Activated CD8-positive, alpha-beta memory T cell treated with anti-CD3 and anti-CD28 coated beads, Interleukin-2, amount 50 U/mL, for 4 hours (primary cell): ENCODE data around the gene MCRIP1.

Experiments used
- DNase-seq: peaks from one replicate; pipeline ENCODE4 v3.0.0-alpha.2; 2020

Gene MCRIP1, protein sequence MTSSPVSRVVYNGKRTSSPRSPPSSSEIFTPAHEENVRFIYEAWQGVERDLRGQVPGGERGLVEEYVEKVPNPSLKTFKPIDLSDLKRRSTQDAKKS

DNA sequence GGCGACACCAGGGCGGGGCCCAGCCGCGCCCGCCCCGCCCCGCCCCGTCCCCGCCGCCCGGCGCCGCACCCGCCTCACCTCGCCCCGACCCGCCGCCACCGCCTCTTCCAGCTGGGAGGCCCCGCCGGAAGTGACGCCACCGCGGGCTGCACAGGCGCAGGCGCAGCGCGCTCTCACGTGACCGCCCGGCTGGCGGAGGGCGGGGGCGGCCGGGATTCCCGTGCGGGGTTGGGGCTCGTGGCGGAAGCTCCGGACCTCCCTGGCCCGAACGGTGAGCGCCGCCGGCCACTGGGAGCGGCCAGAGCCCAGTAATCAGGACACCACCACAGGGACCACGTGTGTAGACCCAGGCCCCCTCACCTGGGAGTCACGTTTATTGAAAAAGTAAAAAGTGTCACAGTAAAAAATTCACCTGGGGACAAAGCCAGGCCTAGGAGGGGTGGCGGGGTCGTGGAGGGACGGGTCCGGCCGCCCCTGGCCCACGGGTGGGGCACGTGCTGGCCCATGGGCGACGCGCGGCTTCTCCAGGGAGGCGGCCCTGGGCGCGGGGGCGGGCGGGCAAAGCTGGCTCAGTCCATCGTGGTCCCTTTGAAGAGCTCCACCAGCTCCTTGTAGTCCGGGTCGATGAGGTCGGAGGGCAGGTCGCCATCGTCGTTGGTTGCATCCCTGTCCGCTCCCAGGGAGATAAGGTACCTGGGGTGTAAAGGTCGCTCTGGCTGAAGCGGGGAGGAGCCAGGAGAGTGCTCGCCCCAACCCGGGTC is at the start of gene MCRIP1:
Gene MCRIP1, minus strand, starts transcription at position 132 of the 761 bp plus-strand sequence. CDS start 8,785 bp downstream, outside the sequence.
- peak; percentile 97 for DNase-seq

DNA sequence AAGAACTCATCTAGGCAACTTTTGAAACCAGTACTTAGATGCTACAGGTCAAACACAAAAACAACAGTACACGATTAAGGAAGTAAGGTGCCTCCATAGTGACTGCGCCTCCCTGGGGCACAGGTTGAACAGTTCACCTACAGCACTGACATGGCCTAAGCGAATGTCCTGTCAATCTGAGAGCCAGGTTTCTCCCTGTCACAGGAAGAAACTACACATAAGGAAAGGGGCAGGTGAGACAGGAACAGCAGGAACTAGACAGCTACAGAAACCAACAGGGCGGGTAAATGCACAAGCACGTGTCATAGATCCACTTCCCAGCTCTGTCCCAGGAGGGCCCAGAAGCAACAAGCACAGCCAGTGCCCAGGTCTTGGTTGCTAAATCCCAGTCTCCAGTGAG is 46.0 kb upstream of the MCRIP1 start:
- no peak for DNase-seq

DNA sequence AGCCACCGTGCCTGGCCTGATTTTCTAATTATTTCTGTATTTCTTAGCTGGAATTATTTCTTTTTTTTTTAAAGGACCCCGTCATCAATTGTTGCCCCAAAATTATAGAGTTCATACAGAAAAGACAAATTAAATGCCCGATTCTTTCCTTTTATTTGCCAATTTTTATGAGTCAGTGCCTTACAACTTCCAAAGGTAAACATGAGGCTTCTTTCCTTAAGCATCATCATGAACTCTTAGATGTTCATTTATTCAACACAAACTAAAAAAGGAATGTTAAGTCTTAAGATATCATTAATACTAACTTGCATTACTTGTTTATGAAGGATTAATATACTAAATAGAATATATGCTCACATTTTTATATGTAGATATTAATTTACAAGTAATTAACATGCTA is 45.2 kb upstream of the MCRIP1 start:
- DNase-seq, result no peak

DNA sequence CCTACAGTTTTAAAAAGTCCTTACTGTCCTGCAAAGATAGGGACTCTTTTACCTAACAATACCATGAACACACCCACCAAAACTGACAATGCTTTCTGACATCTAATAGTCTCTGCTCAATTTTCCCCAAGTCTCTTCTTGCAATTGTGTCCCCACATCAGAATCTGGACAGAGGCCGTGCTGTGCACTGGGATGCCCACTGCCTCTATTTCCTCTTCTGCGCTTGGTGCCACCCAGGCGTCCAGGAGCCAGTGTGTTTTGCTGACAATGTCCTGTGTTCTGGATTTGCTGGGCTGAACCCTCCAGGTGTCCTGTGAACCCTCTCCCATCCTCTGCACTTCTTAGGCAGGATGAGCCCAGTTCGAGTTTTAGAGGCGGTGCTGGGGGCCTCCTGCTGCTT is 44.5 kb upstream of the MCRIP1 start:
- DNase-seq, result no peak

DNA sequence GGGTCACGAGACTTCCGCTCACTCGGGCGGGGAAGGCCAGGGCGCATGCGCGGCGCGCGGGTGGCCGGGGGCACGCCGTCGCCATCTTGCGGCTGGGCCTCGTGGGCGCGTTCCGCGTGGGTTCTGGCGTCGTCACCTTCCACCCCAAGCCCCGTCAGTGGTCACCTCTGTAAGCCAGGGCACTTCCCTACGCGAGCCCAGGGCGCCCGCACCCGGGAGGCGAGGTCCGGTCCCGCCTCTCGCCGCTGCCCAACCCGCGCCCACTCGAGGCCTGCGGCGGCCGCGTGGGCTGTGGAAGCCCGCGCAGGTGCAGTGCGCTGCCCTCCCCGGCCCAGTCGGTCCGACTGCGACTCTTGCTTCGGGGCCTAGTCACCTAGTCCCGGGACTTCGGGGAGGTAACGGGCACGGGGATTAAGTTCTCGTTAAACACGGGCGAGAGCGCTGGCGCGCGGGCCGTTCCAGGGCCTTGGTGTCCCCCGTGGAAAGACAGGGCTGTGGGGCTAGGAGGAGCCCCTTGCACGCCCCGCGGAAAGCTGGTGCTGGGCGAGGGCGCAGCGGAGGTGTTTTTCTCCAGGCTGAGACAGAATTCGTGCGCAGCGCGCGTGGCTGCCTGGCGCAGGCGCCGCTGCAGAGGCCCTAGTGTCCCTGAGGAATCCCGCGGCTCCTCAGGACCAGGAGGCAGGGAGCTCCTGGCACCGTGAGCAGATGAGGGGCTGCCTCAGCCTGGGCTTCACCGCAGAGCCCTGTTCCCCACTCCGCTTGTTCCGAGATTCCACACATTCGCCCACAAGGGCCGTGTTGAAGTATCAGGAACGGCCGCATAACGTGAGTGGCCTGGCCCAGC is 38.5 kb upstream of the MCRIP1 start:
- peak; percentile 97 for DNase-seq

DNA sequence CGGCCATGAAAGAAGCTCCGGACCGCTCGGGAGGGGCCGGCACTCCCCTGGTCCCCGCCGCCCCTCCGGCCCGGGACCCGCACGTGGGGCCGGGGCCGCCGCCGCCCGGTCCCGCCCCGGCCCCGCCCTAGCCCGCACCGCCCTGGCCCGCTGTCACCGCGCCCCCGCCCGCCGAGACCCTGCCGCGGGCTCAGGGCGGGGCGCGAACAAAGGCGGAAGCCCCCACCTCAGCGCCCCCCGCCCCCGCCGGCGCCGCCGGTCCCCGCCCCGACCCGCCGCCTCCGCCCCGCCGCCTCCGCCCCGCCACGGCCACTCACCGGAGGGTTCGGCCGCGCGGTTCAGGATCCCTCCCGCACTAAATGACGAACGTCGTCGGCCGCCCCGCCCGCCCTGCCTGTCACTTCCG is 37.9 kb upstream of the MCRIP1 start, which contains the start of gene ARHGDIA:
Gene ARHGDIA, minus strand, starts transcription at position 357 of the 406 bp plus-strand sequence. CDS start 1,407 bp downstream, outside the sequence.
- DNase-seq, result no peak

DNA sequence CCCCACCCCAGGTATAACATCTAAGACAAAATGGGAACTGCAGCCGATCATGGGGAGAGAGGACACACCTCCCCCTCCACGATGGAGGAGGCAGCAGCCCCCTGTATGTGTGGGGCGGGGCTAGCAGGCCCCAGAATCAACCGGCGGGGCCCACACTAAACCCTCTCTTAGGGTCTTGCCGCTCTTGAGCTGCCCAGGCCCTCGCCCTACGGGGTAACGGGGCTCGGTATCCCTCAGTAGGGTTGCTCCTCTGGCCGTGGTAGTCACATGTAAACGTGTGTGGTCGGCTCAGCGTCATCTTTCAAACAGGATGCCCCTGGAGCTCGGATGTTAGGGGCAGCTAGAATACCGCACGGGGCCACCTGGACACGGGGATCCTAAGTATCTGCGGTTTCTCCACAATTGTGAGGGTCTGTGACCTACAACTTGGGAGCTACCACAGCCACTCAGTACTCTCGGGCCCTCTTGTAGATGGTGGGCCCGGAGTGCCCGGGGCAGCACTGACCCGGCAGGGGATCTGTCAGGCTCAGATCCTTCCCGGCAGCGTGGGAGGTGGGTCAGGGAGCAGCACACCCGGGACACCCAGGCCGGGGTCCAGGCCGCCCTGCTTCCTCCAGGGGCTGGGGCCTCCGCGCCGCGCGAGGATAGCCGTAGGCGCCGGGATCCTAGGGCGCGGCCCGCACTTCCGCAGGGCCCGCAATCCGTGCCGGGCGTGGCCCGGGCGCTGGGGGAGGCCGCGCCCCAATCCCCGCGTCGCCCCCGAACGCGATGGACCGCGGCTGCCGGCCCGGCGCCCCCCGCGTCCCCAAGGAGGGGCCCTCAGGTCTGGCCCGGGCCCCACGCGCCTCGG is 37.3 kb upstream of the MCRIP1 start:
- peak; percentile 41 for DNase-seq

DNA sequence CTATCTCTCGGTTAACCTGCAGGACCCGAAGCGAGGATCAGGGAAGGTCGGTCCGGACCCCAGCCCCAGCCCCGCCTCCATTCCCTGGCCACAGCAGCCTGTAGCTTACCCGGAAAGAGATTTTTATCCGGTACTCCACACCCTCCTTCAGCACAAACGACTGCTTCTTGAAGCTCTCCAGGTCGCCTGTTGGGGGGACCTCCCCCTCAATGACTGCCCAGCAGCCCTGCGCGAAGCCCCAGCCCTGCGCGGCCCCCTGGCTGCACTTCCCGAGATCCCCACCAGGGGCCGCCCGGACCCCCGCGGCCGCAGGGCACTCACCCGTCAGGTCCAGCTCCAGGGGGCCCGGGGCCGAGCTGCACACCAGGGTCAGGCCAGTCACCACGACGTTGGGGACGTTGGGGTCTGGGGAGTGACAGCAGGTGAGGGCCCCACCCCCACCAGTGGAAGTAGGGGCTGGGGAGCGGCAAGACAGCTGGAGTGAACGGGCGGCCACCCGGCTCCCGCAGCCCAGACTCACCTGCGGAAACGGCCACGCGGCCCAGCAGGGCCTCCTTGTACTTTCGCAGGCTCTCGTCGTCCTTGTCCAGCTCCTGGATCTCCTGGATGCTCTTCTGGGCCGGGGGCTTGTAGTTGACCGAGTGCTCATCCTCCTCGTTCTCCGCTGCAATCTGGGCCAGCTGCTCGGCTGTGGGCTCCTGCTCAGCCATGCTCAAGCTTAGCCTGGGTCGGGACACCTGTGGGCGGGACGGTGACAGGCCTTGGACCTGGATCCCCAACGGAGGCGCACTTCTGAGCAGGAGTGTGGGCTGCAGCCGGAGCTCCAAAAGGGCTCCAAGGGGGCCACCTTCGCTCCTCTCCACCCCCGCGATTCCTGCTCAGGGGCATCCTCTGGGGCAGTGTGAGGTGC is 36.4 kb upstream of the MCRIP1 start:
- peak; percentile 46 for DNase-seq

DNA sequence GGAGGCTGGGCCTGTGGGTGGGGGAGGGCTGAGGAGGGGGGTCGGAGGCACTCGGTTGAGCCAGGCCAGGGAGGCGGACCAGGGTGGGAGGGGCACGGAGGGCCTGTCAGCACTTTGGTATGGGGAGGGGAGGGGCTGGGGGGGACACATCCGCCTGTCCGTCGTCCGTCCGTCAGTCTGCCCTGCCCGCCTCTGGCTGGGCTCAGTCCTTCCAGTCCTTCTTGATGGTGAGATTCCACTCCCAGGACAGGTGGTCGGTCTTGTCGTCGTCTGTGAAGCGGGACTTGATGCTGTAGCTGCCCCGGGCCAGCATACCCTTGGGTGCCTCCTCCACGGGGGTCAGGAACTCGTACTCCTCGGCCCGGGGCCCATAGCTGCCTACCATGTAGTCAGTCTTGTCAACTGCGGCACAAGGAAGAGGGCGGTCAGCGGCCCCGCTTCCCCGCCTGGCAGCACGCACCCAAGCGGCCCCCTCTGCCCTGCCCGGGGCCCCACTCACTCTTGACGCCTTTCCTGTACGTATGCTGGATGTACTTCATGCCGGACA is 35.7 kb upstream of the MCRIP1 start:
- no peak for DNase-seq

DNA sequence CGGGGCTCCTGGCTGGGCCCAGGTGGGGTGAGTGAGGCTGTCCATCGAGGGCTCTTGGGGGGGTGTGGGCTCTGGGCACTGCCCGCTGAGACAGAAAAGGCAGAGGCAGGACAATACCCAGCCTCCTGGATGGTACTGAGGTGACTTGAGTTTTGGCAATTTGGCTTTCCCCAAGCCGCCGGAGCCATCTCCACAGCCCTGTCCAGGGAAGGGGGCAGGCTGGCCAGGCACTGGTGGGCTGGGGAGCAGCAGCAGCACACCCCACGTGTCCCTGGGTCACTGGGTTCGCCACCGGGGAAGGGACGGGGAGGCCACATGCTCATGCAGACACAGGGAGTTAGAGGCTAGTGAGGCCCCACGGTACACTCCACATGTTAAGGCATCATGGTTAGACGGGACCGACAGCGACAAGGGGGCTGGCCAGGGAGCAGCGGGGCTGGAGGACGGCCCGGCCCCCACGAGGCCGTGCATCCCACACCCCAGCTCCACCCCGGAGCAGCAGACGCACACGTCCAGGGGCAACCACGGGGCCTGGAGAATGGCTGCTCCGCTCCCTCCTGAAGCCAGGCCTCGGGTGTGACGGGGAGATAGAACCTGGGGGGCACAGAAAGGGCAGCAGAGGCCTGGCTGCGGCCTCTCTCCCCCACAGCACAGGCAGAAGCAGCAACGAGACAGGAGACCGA is 35.0 kb upstream of the MCRIP1 start:
- no peak for DNase-seq

DNA sequence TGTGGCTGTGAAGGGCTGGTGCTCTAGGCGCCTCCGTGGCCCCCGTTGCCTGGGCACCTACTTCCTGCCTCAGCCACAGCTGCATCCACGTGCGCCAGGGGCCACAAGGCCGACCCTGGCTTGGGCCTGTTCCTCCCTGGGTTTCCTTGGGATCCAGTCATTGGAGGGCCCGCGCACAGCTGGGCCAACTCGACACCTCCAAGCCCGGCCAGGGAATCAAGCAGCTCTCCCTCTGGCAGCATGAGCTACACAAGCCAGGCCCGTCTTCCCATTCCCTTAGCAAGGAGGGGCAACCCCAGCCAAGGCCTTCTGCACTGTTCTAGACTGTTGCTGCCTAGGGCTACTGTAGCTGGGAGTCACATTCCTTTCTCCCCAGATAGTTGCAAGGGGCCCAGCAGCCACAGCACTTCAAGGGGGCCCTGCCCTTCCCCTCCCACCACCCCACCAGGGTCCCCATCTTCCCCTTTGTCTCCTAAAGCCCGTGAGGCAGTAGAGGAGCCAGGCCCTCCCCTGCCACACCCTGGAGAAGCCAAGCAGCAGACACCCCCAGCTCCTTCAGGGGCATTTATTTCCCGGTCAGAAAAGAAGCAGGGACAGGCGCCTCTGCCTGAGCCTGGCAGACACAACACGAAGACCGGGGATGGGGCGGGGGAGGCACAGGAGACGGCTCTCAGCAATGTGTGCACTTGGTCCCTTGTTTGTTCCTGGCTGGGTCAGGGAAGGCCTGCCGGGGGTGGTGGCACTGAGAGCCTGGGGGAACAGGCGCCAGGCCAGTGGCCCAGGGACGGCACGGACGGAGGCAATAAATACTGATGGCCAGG is 34.3 kb upstream of the MCRIP1 start:
- no peak for DNase-seq

DNA sequence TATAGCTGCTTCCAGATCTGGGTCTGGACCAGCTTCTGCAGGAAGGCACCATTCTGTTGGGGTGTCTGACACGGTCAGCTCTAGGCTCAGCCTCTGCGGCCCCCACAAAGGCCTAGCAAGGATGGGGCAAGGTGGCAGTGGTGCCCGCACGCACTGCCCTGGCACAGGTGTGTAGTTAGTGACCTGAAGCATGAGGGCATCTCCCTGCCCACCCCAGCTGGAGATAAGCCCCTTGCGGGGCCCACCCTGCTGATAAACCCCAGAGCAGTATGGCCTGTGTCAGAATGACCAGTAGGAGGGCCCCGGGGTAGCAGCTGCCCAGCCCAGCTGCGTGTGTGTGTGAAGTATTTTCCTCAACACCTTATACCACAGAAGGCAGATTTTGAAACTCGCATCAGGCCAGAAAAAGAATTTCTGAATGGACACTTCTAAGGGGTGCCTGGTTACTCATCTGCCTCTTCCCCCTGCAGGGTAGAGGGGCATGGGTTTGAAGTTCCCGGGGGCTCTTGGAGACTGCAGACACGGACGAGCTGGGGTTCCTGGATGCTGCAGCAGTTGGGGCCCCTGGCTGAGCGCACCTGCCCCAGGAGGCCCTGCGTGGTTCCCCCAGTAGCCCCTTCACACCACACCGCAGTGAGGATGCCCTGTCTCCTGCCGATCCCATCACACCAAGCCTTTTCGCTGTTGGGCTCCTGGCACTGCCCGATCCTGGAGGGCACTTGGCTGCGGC is 33.5 kb upstream of the MCRIP1 start:
- peak; percentile 27 for DNase-seq

DNA sequence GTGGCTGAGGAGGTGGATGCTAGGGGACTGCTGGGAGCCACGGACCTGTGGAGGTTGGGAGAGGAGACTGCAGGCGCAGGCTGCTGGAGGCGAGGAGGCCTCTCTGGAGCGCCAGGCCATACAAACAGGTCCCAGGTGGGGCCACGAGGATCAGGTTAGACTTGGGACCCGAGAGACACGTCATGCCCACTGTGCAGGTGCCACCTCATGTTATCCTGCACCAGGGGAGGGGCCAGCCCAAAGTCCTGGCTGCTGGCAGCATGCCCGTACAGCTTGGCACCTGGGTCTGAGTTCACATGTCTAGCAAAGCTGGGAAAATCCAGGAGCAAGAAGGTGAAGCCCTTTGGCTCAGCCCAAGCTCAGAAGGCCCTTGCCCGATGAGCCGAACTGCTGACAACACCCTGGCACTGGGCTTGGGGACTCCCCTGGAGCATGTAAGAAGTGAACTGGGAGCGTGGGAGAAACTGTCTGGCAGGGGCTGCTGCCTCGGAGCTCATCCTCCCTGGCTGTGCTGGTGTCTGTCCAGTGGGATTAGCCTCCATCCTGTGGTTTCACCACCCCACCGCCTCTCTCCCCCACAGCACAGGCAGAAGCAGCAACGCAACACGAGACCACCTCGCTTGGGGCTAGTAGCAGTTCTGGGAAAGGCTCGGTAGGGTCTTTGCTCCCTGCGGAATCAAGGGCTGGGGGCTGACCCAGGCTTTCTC is 32.8 kb upstream of the MCRIP1 start:
- DNase-seq, result no peak

DNA sequence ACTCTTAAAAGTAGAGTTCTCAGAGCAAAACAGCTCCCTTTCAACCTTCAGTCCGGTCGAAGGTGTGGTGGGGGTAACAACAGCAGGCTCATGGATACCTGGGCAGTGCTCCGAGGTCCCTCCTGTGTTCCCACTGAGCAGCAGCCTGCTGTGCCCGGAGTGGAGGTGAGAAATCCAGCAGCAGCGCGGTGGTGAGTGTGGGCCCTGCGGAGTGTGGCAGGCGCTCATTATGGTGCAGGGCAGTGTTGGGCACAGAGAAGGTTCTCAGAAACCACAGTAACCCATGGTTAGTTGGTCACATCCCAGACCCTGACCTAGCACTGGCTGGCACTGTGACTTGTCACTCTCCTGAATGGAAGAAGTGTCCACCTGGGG is 32.3 kb upstream of the MCRIP1 start:
- no peak for DNase-seq

DNA sequence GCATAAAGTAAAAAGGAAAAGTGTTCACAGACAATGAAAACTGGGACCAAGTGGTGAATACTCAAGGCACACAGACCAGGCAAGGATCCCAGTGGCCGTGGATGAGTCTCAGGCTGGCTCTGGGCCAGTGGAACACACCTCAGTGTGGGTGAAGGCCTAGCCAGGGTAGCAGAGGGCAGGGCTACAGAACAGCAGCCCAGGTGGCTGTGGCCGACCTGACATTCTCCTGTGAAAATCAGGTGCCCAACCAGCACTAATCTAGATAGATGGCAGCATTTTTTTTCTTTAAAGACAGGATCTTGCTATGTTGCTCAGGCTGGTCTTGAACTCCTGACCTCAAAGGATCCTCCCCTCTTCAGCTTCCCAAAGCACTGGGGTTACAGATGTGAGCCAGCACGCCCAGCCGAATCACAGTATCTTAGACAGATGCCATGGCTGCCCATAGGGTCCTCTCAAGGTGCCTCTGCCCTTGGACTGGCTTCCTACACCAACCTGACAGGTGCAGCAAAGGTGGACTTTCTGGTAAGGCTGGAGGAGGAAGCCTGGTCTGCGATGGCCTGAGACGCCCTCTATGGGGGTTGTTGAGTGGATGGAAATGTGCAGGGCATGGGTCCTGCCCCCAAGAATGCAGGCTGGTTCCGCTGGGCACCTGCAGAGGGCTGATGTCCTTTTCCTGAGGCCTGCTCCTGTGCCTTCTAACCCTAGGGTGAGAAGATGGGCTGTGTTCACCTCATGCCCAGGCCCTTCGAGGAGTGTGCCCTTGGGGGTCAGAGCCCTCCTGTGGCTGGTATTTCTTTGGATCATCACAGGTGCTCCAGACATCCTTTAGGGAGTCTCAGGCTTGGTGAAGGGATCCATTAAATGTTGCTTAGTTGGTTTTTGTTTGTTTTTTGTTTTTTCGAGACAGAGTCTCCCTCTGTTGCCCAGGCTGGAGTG is 31.0 kb upstream of the MCRIP1 start:
- DNase-seq, result no peak

DNA sequence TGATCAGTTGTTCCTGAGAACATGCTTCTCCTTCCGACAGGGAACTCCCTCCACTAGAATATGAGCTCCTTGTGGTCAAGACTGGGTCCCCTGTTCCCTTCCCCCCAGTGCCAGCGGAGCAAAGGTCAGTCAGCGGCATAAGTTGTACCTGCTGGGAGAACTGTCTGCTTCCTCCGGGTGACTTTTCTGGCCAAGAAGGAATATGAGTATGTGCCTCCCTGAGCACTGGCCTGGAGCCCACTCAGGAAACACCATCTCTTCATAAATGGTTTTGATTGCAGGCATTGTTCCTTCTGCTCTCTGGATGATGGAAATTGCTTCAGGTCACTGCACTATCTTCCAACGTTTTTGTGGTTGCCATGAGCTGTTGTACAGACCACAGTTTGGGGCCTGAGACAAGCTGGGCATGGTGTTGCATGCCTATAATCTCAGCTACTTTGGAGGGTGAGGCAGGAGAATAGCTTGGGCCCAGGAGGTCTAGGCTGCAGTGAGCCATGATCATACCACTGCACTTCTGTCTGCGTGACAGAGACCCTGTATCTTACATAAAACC is 30.1 kb upstream of the MCRIP1 start:
- DNase-seq, result no peak
